ENCODE measurements around the gene PCDHAC1. TPM values are rescaled to one million over a fixed set of nuclear protein-coding genes. Genes with fewer than 3 reads are reported as not detected.

The PCDHAC1 gene
- total and polyA plus RNA-seq, 2 experiments from 2014 or later, result 1.3 to 7.0 TPM

DNA sequence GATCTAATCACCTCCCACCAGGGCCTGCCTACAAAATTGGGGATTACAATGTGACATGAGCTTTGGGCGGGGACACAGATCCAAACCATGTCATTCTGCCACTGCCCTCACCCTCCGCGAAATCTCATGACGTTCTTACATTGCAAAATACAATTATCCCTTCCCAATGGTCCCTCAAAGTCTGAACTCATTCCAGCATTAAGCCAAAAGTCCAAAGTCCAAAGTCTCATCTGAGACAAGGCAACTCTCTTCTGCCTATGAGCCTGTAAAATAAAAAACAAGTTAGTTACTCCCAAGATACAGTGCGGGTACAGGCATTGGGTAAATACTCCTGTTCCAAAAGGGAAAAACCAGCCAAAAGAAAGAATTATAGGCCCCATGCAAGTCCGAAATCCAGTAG lies 25.5 kb downstream of the PCDHAC1 start:
- Histone ChIP-seq H3K4me1 (ENCODE audit: insufficient read depth) (no peaks in the 10 kb centered on the region), H3K79me2 (peaks cover 2% of the 10 kb centered on the region), H4K20me1 (ENCODE audit: insufficient read depth, poor library complexity, severe bottlenecking) (no peaks in the 10 kb centered on the region), H3K27me3 (no peaks in the 10 kb centered on the region), H3K27ac (no peak overlapping the region), H3K9me2 (replicated peaks; ENCODE audit: insufficient read depth) (no peaks in the 10 kb centered on the region), H3K4me2 (no peak overlapping the region), H3K9me3 (ENCODE audit: low read depth) (no peaks in the 10 kb centered on the region), H3K4me3 (no peak overlapping the region), H3K36me3 (replicated peaks; ENCODE audit: insufficient read depth, low read depth) (no peaks in the 10 kb centered on the region), H2AFZ (no peak overlapping the region)
- TF ChIP-seq, protein P1, sequence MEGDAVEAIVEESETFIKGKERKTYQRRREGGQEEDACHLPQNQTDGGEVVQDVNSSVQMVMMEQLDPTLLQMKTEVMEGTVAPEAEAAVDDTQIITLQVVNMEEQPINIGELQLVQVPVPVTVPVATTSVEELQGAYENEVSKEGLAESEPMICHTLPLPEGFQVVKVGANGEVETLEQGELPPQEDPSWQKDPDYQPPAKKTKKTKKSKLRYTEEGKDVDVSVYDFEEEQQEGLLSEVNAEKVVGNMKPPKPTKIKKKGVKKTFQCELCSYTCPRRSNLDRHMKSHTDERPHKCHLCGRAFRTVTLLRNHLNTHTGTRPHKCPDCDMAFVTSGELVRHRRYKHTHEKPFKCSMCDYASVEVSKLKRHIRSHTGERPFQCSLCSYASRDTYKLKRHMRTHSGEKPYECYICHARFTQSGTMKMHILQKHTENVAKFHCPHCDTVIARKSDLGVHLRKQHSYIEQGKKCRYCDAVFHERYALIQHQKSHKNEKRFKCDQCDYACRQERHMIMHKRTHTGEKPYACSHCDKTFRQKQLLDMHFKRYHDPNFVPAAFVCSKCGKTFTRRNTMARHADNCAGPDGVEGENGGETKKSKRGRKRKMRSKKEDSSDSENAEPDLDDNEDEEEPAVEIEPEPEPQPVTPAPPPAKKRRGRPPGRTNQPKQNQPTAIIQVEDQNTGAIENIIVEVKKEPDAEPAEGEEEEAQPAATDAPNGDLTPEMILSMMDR (IDR thresholded peaks at IDR 0.05; ENCODE audit: poor library complexity), result no peak
- TF ChIP-seq EZH2 (IDR thresholded peaks at IDR 0.05; ENCODE audit: borderline replicate concordance), result no peak
- no peak for TF ChIP-seq EZH2phosphoT487 (IDR thresholded peaks at IDR 0.05; ENCODE audit: low read depth, severe bottlenecking, unreplicated experiment)
- WGBS (ENCODE audit: low lambda C conversion rate, missing lambda C conversion rate), result 90% methylated on average over 6 of the region's 6 CpGs
- DNase-seq (ENCODE audit: low spot score), result no peak

DNA sequence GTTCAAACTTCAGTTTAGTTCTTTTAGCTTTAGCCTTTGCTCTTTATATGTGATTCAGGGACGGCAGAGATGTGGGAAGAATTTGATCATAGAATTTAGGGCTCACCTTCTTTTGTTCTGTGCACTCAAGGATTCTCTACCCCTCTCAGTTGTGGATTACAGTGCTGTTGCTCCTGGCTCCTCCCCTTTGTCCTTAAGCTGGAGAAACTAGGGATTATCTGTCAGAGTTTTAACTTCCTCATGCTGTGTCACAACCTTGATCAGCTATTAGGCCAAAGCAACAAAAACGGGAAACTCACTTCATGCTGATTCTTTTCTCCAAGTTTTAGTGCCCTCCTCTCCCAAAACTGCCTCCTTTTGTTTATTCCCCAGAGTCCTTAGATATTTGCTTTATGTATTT lies 27.1 kb downstream of the PCDHAC1 start:
- Histone ChIP-seq H4K20me1 (ENCODE audit: insufficient read depth, poor library complexity, severe bottlenecking) (no peaks in the 10 kb centered on the region), H3K9me2 (replicated peaks; ENCODE audit: insufficient read depth) (no peaks in the 10 kb centered on the region), H3K4me2 (no peak overlapping the region), H2AFZ (no peak overlapping the region), H3K4me3 (no peak overlapping the region), H3K36me3 (replicated peaks; ENCODE audit: insufficient read depth, low read depth) (no peaks in the 10 kb centered on the region), H3K79me2 (peaks cover 2% of the 10 kb centered on the region), H3K4me1 (ENCODE audit: insufficient read depth) (no peaks in the 10 kb centered on the region), H3K27ac (no peak overlapping the region), H3K9me3 (ENCODE audit: low read depth) (no peaks in the 10 kb centered on the region), H3K27me3 (no peaks in the 10 kb centered on the region)
- no peak for DNase-seq (ENCODE audit: low spot score)
- TF ChIP-seq EZH2 (IDR thresholded peaks at IDR 0.05; ENCODE audit: borderline replicate concordance), result no peak
- TF ChIP-seq, protein P1 (IDR thresholded peaks at IDR 0.05; ENCODE audit: poor library complexity), result no peak
- TF ChIP-seq EZH2phosphoT487 (IDR thresholded peaks at IDR 0.05; ENCODE audit: low read depth, severe bottlenecking, unreplicated experiment), result no peak
- 52% methylated on average over 2 of the region's 2 CpGs for WGBS (ENCODE audit: low lambda C conversion rate, missing lambda C conversion rate)

DNA sequence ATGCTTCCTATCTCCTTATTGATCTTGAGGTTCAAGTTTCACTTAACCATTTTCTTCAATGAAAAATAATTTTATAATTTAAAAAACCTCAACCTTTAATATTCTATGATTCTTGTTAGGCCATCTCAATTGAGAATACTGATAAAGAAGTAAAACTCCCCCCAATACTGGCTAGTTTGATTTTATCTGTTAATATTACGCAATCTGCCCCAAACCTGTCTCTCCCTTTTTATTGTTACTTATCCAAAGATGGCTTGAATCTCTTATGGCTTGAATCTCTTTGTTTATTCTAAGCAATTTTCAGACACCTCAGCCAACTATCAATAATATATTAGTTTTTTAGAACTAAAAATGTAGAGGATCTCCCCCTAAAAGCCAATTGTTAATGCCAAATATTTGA lies 36.1 kb downstream of the PCDHAC1 start:
- H3K79me2 ChIP-seq, result peaks cover 3% of the 10 kb centered on the region
- no peak overlapping the region for H3K27ac ChIP-seq
- H3K4me2 ChIP-seq, result no peak overlapping the region
- no peaks in the 10 kb centered on the region for H3K9me2 ChIP-seq (replicated peaks; ENCODE audit: insufficient read depth)
- WGBS (ENCODE audit: low lambda C conversion rate, missing lambda C conversion rate), result 98% methylated on average over 1 of the region's 1 CpG
- TF ChIP-seq, protein P1 (IDR thresholded peaks at IDR 0.05; ENCODE audit: poor library complexity), result no peak
- TF ChIP-seq EZH2phosphoT487 (IDR thresholded peaks at IDR 0.05; ENCODE audit: low read depth, severe bottlenecking, unreplicated experiment) (no peak), EZH2 (IDR thresholded peaks at IDR 0.05; ENCODE audit: borderline replicate concordance) (no peak)
- peaks cover 7% of the 10 kb centered on the region for H4K20me1 ChIP-seq (ENCODE audit: insufficient read depth, poor library complexity, severe bottlenecking)
- no peak overlapping the region for H2AFZ ChIP-seq
- peaks cover 4% of the 10 kb centered on the region for H3K27me3 ChIP-seq
- H3K36me3 ChIP-seq (replicated peaks; ENCODE audit: insufficient read depth, low read depth), result no peaks in the 10 kb centered on the region
- no peak for DNase-seq (ENCODE audit: low spot score)
- no peak overlapping the region for H3K4me3 ChIP-seq
- H3K9me3 ChIP-seq (ENCODE audit: low read depth), result no peaks in the 10 kb centered on the region
- H3K4me1 ChIP-seq (ENCODE audit: insufficient read depth), result peaks cover 5% of the 10 kb centered on the region

DNA sequence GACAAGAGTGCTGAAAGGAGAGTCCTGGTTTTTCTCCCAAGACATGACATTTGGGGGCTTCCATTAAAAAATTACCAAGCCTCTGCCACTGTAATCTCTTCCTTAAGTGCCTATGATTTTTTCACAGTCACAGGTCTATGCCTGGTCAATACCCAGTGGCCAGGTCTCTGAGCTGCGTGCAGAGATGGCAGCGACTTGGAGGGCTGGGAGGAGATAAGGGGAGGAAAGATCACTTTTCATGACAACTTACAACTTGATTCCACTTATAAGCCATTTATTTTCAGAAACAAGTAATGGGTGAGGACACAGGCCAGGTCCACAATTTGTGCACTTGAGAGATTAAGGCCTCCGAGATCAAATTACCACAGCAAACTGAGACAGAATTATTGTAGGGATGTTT lies 38.3 kb downstream of the PCDHAC1 start:
- no peak overlapping the region for H3K4me2 ChIP-seq
- 70% methylated on average over 3 of the region's 3 CpGs for WGBS (ENCODE audit: low lambda C conversion rate, missing lambda C conversion rate)
- H3K9me2 ChIP-seq (replicated peaks; ENCODE audit: insufficient read depth), result no peaks in the 10 kb centered on the region
- H3K36me3 ChIP-seq (replicated peaks; ENCODE audit: insufficient read depth, low read depth), result no peaks in the 10 kb centered on the region
- H3K9me3 ChIP-seq (ENCODE audit: low read depth), result no peaks in the 10 kb centered on the region
- peaks cover 5% of the 10 kb centered on the region for H3K4me1 ChIP-seq (ENCODE audit: insufficient read depth)
- no peak overlapping the region for H3K4me3 ChIP-seq
- H3K27me3 ChIP-seq, result peaks cover 4% of the 10 kb centered on the region
- H3K79me2 ChIP-seq, result peaks cover 5% of the 10 kb centered on the region
- peaks cover 10% of the 10 kb centered on the region for H4K20me1 ChIP-seq (ENCODE audit: insufficient read depth, poor library complexity, severe bottlenecking)
- no peak for DNase-seq (ENCODE audit: low spot score)
- TF ChIP-seq EZH2 (IDR thresholded peaks at IDR 0.05; ENCODE audit: borderline replicate concordance) (no peak), EZH2phosphoT487 (IDR thresholded peaks at IDR 0.05; ENCODE audit: low read depth, severe bottlenecking, unreplicated experiment) (no peak)
- TF ChIP-seq, protein P1 (IDR thresholded peaks at IDR 0.05; ENCODE audit: poor library complexity), result no peak
- no peak overlapping the region for H2AFZ ChIP-seq
- H3K27ac ChIP-seq, result no peak overlapping the region

Data from hepatocyte (in vitro differentiated cells).